HEK293T (cell line): ENCODE measurements around the gene GPR152.

ENCODE experiments used
- CTCF ChIA-PET: fragments of 350-600 bp; formaldehyde crosslinking; extraction: SDS; loops from one replicate; lab custom pipeline; 2021; ENCODE audit warnings: antibody characterized with exemption, inconsistent platforms; lab: Yijun Ruan, JAX
- POLR2A ChIA-PET: fragments of 350-600 bp; formaldehyde crosslinking; extraction: SDS; loops from one replicate; lab custom pipeline; 2020; ENCODE audit warnings: antibody characterized with exemption, inconsistent platforms; lab: Yijun Ruan, JAX
- DNase-seq: peaks from one replicate; pipeline ENCODE4 v3.0.0; 2012; ENCODE audit warnings: mixed read lengths; ENCODE audit errors: extremely low spot score
- ARNT ChIP-seq: fragments of 450-650 bp; IDR thresholded peaks from 2 replicates; pipeline ENCODE4 v1.6.1; 2017; ENCODE audit warnings: mild to moderate bottlenecking
- BHLHE40 ChIP-seq: fragments of 450-650 bp; IDR thresholded peaks from 2 replicates; pipeline ENCODE4 v1.6.1; 2016; ENCODE audit warnings: mild to moderate bottlenecking, moderate library complexity, borderline replicate concordance
- CTBP1 ChIP-seq: fragments of 450-650 bp; IDR thresholded peaks from 2 replicates; pipeline ENCODE4 v1.6.1; 2016; ENCODE audit warnings: borderline replicate concordance
- ELF4 ChIP-seq: fragments of 450-650 bp; IDR thresholded peaks from 2 replicates; pipeline ENCODE4 v1.6.1; 2017; ENCODE audit warnings: antibody characterized with exemption
- FOXA1 ChIP-seq: fragments of 450-650 bp; IDR thresholded peaks from 2 replicates; pipeline ENCODE4 v1.6.1; 2016; ENCODE audit warnings: mild to moderate bottlenecking
- FOXK2 ChIP-seq: fragments of 450-650 bp; IDR thresholded peaks from 2 replicates; pipeline ENCODE4 v1.6.1; 2016; ENCODE audit warnings: mild to moderate bottlenecking
- FOXM1 ChIP-seq: fragments of 450-650 bp; IDR thresholded peaks from 2 replicates; pipeline ENCODE4 v1.6.1; 2017; ENCODE audit warnings: mild to moderate bottlenecking, borderline replicate concordance
- HDGF ChIP-seq: fragments of 450-650 bp; IDR thresholded peaks from 2 replicates; pipeline ENCODE4 v1.6.1; 2017; ENCODE audit warnings: antibody characterized with exemption, borderline replicate concordance
- L3MBTL2 ChIP-seq: fragments of 450-650 bp; conservative IDR thresholded peaks from 2 replicates; pipeline ENCODE4 v1.6.1; 2016; ENCODE audit warnings: mild to moderate bottlenecking
- LEF1 ChIP-seq: fragments of 450-650 bp; IDR thresholded peaks from 2 replicates; pipeline ENCODE4 v1.6.1; 2017; ENCODE audit warnings: mild to moderate bottlenecking, borderline replicate concordance
- NFRKB ChIP-seq: fragments of 450-650 bp; IDR thresholded peaks from 2 replicates; pipeline ENCODE4 v1.6.1; 2016; ENCODE audit warnings: mild to moderate bottlenecking, moderate library complexity
- PKNOX1 ChIP-seq: fragments of 450-650 bp; IDR thresholded peaks from 2 replicates; pipeline ENCODE4 v1.6.1; 2016
- SP1 ChIP-seq: fragments of 450-650 bp; IDR thresholded peaks from 2 replicates; pipeline ENCODE4 v1.6.1; 2017
- SUZ12 ChIP-seq: fragments of 450-650 bp; IDR thresholded peaks from 2 replicates; pipeline ENCODE4 v1.6.1; 2016; ENCODE audit warnings: mild to moderate bottlenecking
- TARDBP ChIP-seq: fragments of 450-650 bp; IDR thresholded peaks from 2 replicates; pipeline ENCODE4 v1.6.1; 2016
- ZNF384 ChIP-seq: fragments of 450-650 bp; IDR thresholded peaks from 2 replicates; pipeline ENCODE4 v1.6.1; 2016

Gene GPR152

GRCh38 chr11:67433536-67434394 is 18.8 kb downstream of the GPR152 start:
- DNase-seq: no peak
- POLR2A ChIA-PET: no interaction called here

GRCh38 chr11:67432655-67433349 is 19.7 kb downstream of the GPR152 start:
- ChIA-PET CTCF (no interaction called here), POLR2A (interaction anchor here (1.0 kb wide), 1 partner anchor 33 kb away, joined by 3 read pairs; no protein-coding TSS in a partner anchor)
- TF ChIP-seq ELF4 (no peak), ZNF384 (no peak), FOXK2 (no peak), ARNT (no peak), TARDBP (no peak), LEF1 (no peak), FOXA1 (no peak), SUZ12 (no peak), PKNOX1 (no peak), BHLHE40 (no peak), NFRKB (no peak), HDGF (no peak), L3MBTL2 (no peak), CTBP1 (no peak), SP1 (no peak), FOXM1 (no peak)
- no peak for DNase-seq

More at GRCh38 chr11:67433536-67434394, 18.8 kb downstream of the GPR152 start:
- no peak for TF ChIP-seq ARNT
- no peak for TF ChIP-seq TARDBP
- no peak for TF ChIP-seq ELF4
- TF ChIP-seq SUZ12: no peak
- TF ChIP-seq NFRKB: no peak
- no peak for TF ChIP-seq FOXA1
- no peak for TF ChIP-seq L3MBTL2
- no peak for TF ChIP-seq HDGF
- no peak for TF ChIP-seq FOXM1
- TF ChIP-seq BHLHE40: no peak
- no peak for TF ChIP-seq ZNF384
- TF ChIP-seq CTBP1: no peak
- no peak for TF ChIP-seq FOXK2
- no peak for TF ChIP-seq SP1
- TF ChIP-seq PKNOX1: no peak
- no peak for TF ChIP-seq LEF1
- CTCF ChIA-PET: no interaction called here

- ChIA-PET POLR2A (interaction anchor here (1.0 kb wide), 1 partner anchor 34 kb away, joined by 3 read pairs; no protein-coding TSS in a partner anchor), CTCF (interaction anchor here (0.6 to 0.7 kb wide), 2 partner anchors 11 to 177 kb away, joined by 3 to 7 read pairs; no protein-coding TSS in a partner anchor)
- DNase-seq: no peak
- TF ChIP-seq CTBP1: no peak
- TF ChIP-seq LEF1: no peak
- no peak for TF ChIP-seq NFRKB
- TF ChIP-seq SUZ12: no peak
- no peak for TF ChIP-seq HDGF
- no peak for TF ChIP-seq ELF4
- no peak for TF ChIP-seq BHLHE40
- TF ChIP-seq TARDBP: no peak
- TF ChIP-seq FOXM1: no peak
- no peak for TF ChIP-seq ZNF384
- TF ChIP-seq ARNT: no peak
- TF ChIP-seq FOXA1: no peak
- no peak for TF ChIP-seq PKNOX1
- no peak for TF ChIP-seq L3MBTL2
- no peak for TF ChIP-seq SP1
- no peak for TF ChIP-seq FOXK2
Measured at GRCh38 chr11:67431346-67432249, 20.9 kb downstream of the GPR152 start.

GRCh38 chr11:67429722-67430121 is 22.8 kb downstream of the GPR152 start:
- ChIA-PET POLR2A (interaction anchor here (1.2 to 3.2 kb wide), 6 partner anchors 8 to 39 kb away, joined by 4 to 12 read pairs (median 8); partner anchors contain the start of genes PPP1CA and TMEM134), CTCF (no interaction called here)
- no peak for DNase-seq
- TF ChIP-seq HDGF (no peak), SUZ12 (no peak), FOXK2 (no peak), BHLHE40 (no peak), TARDBP (no peak), ARNT (no peak), ZNF384 (no peak), ELF4 (no peak), LEF1 (no peak), FOXM1 (no peak), NFRKB (no peak), SP1 (no peak), PKNOX1 (no peak)
